Measurements from ENCODE around the gene SETX. TPM values are rescaled to one million over a fixed set of nuclear protein-coding genes. Genes with fewer than 3 reads are reported as not detected.

Gene SETX
- polyA plus RNA-seq, 1 experiment: 15.3 TPM

- TF ChIP-seq CTCF (IDR thresholded peaks at IDR 0.05; ENCODE audit: insufficient read depth, low read depth, low read length): no peak
- H3K27me3 ChIP-seq (ENCODE audit: control insufficient read depth, insufficient read depth, low read length): peaks cover 30% of the 10 kb centered on the region
- DNase-seq (ENCODE audit: low read depth): no peak
- no peak overlapping the region for H3K4me3 ChIP-seq (ENCODE audit: low read depth, low read length)
- ChIA-PET POLR2A (no interaction called here), CTCF (interaction anchor here (1.0 to 11.0 kb wide), 6 partner anchors 8 to 477 kb away, joined by 3 to 248 read pairs (median 20); no protein-coding TSS in a partner anchor)
- no peaks in the 10 kb centered on the region for H3K36me3 ChIP-seq (ENCODE audit: control insufficient read depth, insufficient read depth, low read length)
Observed at GRCh38 chr9:132239518-132239917, 115.3 kb downstream of the SETX start.

GRCh38 chr9:132238992-132239391 lies 115.8 kb downstream of the SETX start:
- H3K27me3 ChIP-seq (ENCODE audit: control insufficient read depth, insufficient read depth, low read length): peaks cover 32% of the 10 kb centered on the region

GRCh38 chr9:132238026-132238972 lies 116.5 kb downstream of the SETX start:
- Histone ChIP-seq H3K27me3 (ENCODE audit: control insufficient read depth, insufficient read depth, low read length) (peaks cover 29% of the 10 kb centered on the region), H3K36me3 (ENCODE audit: control insufficient read depth, insufficient read depth, low read length) (no peaks in the 10 kb centered on the region), H3K4me3 (ENCODE audit: low read depth, low read length) (no peak overlapping the region)
- POLR2A ChIA-PET: no interaction called here
- no peak for TF ChIP-seq CTCF (IDR thresholded peaks at IDR 0.05; ENCODE audit: insufficient read depth, low read depth, low read length)
- DNase-seq (ENCODE audit: low read depth): no peak
- CTCF ChIA-PET: interaction anchor here (0.8 to 11.0 kb wide), 10 partner anchors 9 to 476 kb away, joined by 3 to 248 read pairs (median 13); no protein-coding TSS in a partner anchor

More at GRCh38 chr9:132238992-132239391, 115.8 kb downstream of the SETX start:
- Histone ChIP-seq H3K36me3 (ENCODE audit: control insufficient read depth, insufficient read depth, low read length) (no peaks in the 10 kb centered on the region), H3K4me3 (ENCODE audit: low read depth, low read length) (no peak overlapping the region)
- TF ChIP-seq CTCF (IDR thresholded peaks at IDR 0.05; ENCODE audit: insufficient read depth, low read depth, low read length): no peak
- CTCF ChIA-PET: interaction anchor here (1.0 to 11.0 kb wide), 6 partner anchors 8 to 477 kb away, joined by 3 to 248 read pairs (median 20); no protein-coding TSS in a partner anchor
- POLR2A ChIA-PET: no interaction called here
- DNase-seq (ENCODE audit: low read depth): no peak

GRCh38 chr9:132237481-132237880 lies 117.3 kb downstream of the SETX start:
- TF ChIP-seq CTCF (IDR thresholded peaks at IDR 0.05; ENCODE audit: insufficient read depth, low read depth, low read length): no peak
- no peak overlapping the region for H3K4me3 ChIP-seq (ENCODE audit: low read depth, low read length)
- DNase-seq (ENCODE audit: low read depth): no peak
- POLR2A ChIA-PET: no interaction called here
- CTCF ChIA-PET: interaction anchor here (0.6 to 11.0 kb wide), 15 partner anchors 10 to 489 kb away, joined by 3 to 248 read pairs (median 9); partner anchors contain the start of gene NTNG2
- H3K27me3 ChIP-seq (ENCODE audit: control insufficient read depth, insufficient read depth, low read length): peaks cover 27% of the 10 kb centered on the region
- H3K36me3 ChIP-seq (ENCODE audit: control insufficient read depth, insufficient read depth, low read length): no peaks in the 10 kb centered on the region

DNA sequence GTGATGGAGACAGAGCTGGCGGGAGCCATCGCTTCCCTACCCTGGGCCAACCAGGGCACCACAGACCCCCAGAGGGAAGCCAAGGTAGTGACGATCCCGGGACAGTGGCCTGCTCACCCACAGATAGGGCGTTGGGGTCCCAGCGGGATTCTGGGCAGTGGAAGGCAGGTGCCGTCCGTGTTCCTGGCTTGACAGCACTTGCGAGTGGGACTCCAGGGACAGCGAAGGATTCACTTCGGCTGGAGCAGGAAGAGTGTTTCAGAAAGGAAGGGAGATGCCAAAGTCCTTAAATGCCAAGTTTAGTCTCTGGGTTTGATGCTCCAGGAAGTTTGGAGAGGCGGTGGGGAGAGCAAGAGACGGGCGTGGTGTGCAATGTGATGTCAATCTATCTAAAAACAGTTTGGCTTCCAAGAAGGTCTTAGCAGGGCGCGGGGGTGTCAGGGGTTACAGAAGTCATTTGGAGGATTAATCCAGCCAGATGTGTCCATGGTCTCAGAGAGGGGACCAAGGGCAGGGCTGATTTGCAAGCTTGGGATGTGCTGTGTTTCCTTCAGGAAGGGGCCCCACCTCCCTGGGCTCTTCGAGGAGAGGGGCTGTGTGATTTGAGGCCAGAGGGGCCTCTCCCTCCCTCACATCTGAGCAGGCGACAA lies 118.0 kb downstream of the SETX start:
- DNase-seq (ENCODE audit: low read depth): no peak
- ChIA-PET CTCF (interaction anchor here (0.6 to 11.0 kb wide), 31 partner anchors 9 to 864 kb away, joined by 3 to 248 read pairs (median 4); partner anchors contain the start of gene NTNG2), POLR2A (no interaction called here)
- TF ChIP-seq CTCF (IDR thresholded peaks at IDR 0.05; ENCODE audit: insufficient read depth, low read depth, low read length): no peak
- peaks cover 27% of the 10 kb centered on the region for H3K27me3 ChIP-seq (ENCODE audit: control insufficient read depth, insufficient read depth, low read length)
- H3K36me3 ChIP-seq (ENCODE audit: control insufficient read depth, insufficient read depth, low read length): no peaks in the 10 kb centered on the region
- H3K4me3 ChIP-seq (ENCODE audit: low read depth, low read length): no peak overlapping the region
